EL (cell line): ENCODE results near the gene TEX29.

Experiments
- DNase-seq: peaks from one replicate; pipeline ENCODE4 v3.0.0-alpha.2; 2016

The TEX29 gene

GRCh38 chr13:111372651-111373425 lies 52.4 kb downstream of the TEX29 start:
- no peak for DNase-seq

GRCh38 chr13:111373486-111373885 lies 53.0 kb downstream of the TEX29 start:
- no peak for DNase-seq

GRCh38 chr13:111380431-111380830 lies 60.0 kb downstream of the TEX29 start:
- no peak for DNase-seq

GRCh38 chr13:111382411-111382810 lies 62.0 kb downstream of the TEX29 start:
- DNase-seq = no peak

GRCh38 chr13:111382877-111383276 lies 62.4 kb downstream of the TEX29 start:
- no peak for DNase-seq

- DNase-seq = no peak
Measured at GRCh38 chr13:111383591-111384440, 63.4 kb downstream of the TEX29 start.

DNA sequence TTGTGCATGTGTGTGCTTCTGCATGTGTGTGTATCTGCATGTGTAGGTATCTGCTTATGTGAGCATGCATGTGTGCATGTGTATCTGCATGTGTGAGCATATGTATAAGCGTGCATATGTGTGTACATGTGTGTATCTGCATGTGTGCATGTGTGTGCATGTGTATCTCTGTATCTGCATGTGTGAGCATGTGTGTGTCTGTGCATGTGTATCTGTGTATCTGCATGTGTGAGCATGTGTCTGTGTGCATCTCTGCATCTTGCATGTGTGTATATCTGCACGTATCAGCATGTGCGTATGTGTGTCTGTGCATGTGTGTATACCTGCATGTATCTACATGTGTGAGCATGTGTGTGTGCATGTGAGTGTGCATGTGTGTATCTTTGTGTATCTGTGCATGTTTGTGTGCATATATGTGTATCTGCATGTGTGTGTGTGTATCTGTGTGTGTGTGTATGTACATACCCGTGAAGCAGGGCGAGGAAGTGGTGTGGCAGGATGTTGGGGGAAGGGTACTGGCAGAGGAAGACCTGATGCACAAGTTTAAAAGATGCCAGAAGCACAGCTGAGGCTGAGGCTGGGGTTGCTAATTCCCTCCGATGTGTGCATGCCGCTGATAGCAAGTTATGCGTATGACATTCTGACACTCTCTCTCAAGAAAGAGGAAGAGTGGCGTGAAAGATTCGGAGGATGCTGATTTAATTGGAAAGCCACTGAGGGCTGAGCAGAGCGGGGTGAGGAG lies 64.2 kb downstream of the TEX29 start:
- DNase-seq = no peak

DNA sequence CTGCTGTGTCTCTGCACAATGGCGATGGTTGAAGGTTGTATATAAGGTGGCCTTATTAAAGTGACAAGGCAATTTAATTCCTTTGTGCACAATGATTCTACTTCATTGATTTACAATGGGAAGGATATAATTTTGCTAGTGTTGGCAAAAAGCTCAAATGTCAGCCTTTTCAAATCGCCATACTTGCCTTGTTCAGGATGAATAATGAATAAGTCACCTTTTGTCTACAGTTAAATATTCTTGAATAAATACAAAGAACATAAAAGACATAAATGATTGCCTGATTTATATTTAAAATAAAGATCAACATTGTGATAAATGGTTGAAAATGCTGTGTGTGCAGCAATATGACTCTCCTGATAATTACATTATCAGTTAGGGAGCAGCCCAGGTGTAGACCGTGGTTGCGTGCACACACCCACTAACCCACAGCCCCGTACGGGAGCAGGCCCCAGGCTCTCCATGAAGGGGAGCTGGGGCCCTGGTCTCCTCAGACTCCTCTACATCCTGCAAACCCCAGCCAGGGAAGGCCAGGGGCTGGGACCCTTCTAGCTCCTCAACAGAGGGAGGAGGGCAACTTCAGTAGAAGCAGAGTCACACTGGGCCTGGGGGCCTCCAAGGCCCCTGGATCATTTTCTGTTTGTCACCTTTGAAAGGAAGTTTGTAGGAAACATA lies 64.9 kb downstream of the TEX29 start:
- no peak for DNase-seq

DNA sequence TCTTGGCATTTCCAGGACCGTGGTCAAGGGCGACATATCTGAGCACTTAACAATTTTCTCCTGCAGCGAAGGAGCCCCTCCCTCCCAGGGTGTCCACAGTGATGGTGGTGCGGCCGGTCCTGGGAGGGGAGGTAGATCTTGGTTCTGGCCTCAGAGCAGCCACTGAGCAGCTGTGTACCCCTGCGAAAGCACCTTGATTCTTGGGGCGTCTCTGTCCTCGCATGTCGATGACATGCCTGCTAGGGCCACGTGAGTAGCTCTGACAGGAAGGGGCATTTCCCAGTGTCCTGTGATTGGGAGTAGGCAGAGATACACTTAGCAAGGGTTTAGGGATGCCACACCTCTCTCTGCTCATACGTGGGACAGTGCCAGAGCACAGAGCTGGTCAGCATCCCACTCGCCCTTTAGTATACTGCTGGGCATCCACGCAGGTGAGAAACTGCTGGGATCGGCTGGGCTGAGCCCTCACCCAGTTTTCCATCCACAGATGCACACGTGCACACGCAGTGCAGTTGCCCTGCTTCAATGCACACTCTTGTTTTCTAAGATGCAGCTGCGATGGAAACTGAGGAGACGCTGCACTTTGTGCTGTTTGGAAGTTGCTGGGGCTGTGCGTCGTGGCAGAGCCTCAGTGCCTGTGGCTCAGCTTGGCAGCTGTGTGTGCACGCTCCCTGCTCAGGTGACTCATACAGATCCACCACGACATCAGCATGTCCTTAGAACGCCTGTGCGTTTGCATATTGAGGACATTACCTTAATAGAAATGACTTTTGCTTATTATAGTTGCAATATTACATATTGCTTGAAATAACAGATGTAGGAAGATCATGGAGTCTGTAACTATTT lies 66.8 kb downstream of the TEX29 start:
- DNase-seq = no peak

- DNase-seq = no peak
Measured at GRCh38 chr13:111387945-111388600, 67.6 kb downstream of the TEX29 start.

DNA sequence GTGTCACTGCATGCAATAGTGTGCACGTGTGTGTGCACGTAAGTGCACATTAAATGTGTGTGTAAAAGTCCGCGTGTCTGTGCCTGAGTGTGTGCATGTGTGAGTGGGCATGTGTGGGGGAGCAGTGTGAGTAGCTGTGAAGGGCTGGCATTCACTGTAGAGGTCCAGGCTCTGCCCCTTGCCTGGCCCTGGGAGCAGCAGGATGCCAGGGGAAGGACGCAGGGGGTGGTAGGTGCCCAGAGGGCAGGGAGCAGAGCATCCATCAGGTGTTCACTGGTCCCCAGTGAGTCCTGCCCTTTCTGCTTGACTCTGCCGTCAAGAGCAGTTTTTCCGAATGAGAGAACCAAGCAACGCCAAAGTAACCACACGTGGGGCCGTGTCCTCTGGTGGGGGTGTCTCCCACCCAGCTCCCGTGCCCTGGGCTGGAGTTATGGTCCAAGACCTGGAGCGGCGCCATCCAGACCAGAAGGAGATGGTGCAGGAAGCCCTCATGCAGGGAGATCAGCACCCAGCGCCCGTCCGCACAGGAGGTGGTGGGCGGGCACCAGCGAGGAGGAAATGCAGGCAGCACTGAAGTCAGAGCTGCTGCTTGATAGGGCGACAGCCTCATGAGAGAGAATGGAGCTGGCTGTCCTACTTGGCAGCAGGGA lies 68.5 kb downstream of the TEX29 start:
- DNase-seq = no peak

- DNase-seq = no peak
Measured at GRCh38 chr13:111389621-111390521, 69.4 kb downstream of the TEX29 start.

- DNase-seq = no peak
Measured at GRCh38 chr13:111390522-111391270, 70.3 kb downstream of the TEX29 start.

DNA sequence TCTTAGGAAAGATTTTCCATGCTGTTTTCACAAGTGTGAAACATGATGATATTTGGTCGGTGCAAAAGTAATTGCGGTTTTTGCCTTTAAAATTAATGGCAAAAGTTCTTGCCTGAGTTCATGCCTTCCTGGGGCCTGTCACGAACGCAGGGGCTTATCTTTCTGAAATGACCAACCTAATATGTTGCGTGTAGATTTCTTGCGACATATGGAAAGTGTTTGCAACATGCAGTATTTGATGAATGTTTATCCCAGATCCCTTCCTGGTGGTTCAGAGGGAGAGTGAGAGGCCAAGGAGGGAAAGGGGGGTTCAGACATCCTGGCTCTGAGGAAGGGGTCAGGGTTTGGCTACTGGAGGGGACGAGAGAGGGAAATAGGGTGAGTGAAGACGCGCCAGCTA lies 72.0 kb downstream of the TEX29 start:
- DNase-seq = no peak

GRCh38 chr13:111393221-111393790 lies 72.9 kb downstream of the TEX29 start:
- no peak for DNase-seq
